Eye (tissue), 1 donor: ENCODE data around the gene ADAM11.

Experiments
- DNase-seq: peaks from one replicate; pipeline ENCODE4 v3.0.0-alpha.2; 2015

ADAM11 gene

GRCh38 chr17:44776628-44777393, 18.0 kb downstream of the ADAM11 start:
- no peak for DNase-seq

- no peak for DNase-seq
Observed at GRCh38 chr17:44777394-44778348, 18.9 kb downstream of the ADAM11 start.

- no peak for DNase-seq
Observed at GRCh38 chr17:44778656-44779210, 19.9 kb downstream of the ADAM11 start.

GRCh38 chr17:44779211-44780025, 20.6 kb downstream of the ADAM11 start:
- DNase-seq, result peak; percentile 94

GRCh38 chr17:44780161-44780560, 21.4 kb downstream of the ADAM11 start:
- no peak for DNase-seq

GRCh38 chr17:44780845-44781480, 22.2 kb downstream of the ADAM11 start:
- no peak for DNase-seq

- no peak for DNase-seq
Observed at GRCh38 chr17:44781551-44782325, 22.9 kb downstream of the ADAM11 start.

- no peak for DNase-seq
Observed at GRCh38 chr17:44782326-44782850, 23.6 kb downstream of the ADAM11 start.

GRCh38 chr17:44785921-44786320, 27.1 kb downstream of the ADAM11 start:
- no peak for DNase-seq

GRCh38 chr17:44786551-44787081, 27.8 kb downstream of the ADAM11 start:
- no peak for DNase-seq

GRCh38 chr17:44787271-44787940, 28.6 kb downstream of the ADAM11 start:
- DNase-seq, result no peak

- DNase-seq, result no peak
Observed at GRCh38 chr17:44788139-44788538, 29.4 kb downstream of the ADAM11 start.

- DNase-seq, result no peak
Observed at GRCh38 chr17:44792276-44792675, 33.5 kb downstream of the ADAM11 start.

GRCh38 chr17:44793885-44794842, 35.4 kb downstream of the ADAM11 start:
- DNase-seq, result peak; percentile 91

- no peak for DNase-seq
Observed at GRCh38 chr17:44794851-44795413, 36.1 kb downstream of the ADAM11 start.

GRCh38 chr17:44795421-44795820, 36.6 kb downstream of the ADAM11 start:
- DNase-seq, result no peak

- no peak for DNase-seq
Observed at GRCh38 chr17:44795928-44796327, 37.1 kb downstream of the ADAM11 start.

GRCh38 chr17:44796731-44797130, 37.9 kb downstream of the ADAM11 start:
- no peak for DNase-seq

GRCh38 chr17:44797802-44798201, 39.0 kb downstream of the ADAM11 start:
- DNase-seq, result no peak
